ENCODE data around the gene LGMN. TPM values are rescaled to one million over a fixed set of nuclear protein-coding genes. Genes with fewer than 3 reads are reported as not detected.

Gene LGMN
- total RNA-seq, 1 donor from 2014 or later: 52.5 TPM

- no peaks in the 10 kb centered on the region for H3K27me3 Mint-ChIP-seq (ENCODE audit: low read depth)
- no peak overlapping the region for H3K27ac Mint-ChIP-seq
- no peaks in the 10 kb centered on the region for H3K9me3 Mint-ChIP-seq
- no peak for DNase-seq (ENCODE audit: low spot score in 2 of 2, unreplicated experiment in 2 of 2)
- H3K36me3 Mint-ChIP-seq: peaks cover 12% of the 10 kb centered on the region
- TF ChIP-seq, protein P1, sequence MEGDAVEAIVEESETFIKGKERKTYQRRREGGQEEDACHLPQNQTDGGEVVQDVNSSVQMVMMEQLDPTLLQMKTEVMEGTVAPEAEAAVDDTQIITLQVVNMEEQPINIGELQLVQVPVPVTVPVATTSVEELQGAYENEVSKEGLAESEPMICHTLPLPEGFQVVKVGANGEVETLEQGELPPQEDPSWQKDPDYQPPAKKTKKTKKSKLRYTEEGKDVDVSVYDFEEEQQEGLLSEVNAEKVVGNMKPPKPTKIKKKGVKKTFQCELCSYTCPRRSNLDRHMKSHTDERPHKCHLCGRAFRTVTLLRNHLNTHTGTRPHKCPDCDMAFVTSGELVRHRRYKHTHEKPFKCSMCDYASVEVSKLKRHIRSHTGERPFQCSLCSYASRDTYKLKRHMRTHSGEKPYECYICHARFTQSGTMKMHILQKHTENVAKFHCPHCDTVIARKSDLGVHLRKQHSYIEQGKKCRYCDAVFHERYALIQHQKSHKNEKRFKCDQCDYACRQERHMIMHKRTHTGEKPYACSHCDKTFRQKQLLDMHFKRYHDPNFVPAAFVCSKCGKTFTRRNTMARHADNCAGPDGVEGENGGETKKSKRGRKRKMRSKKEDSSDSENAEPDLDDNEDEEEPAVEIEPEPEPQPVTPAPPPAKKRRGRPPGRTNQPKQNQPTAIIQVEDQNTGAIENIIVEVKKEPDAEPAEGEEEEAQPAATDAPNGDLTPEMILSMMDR (IDR thresholded peaks at IDR 0.05; ENCODE audit: unreplicated experiment): no peak
- no peaks in the 10 kb centered on the region for H3K4me1 Mint-ChIP-seq
- H3K4me3 Mint-ChIP-seq: no peak overlapping the region
Observed at GRCh38 chr14:92659765-92660561, 88.5 kb downstream of the LGMN start.

DNA sequence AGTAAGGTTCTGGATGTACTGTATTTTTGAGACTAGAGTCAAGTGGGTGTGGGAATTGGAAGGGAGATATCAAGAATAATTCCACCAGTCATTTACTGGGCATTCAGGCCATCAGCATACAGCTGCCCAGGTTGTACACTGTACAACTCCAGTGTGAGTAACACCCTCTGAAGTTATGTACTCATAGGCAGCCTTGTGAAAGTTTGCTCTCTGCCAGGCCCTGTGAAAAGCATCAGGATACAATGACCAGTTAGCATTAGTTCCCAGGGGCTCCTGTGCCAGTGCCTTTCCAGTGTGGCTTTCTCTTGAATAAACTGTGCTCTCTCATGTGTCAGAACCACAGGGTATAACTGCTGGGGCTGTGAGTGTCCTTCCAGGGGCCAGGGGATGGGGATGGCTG, 89.7 kb downstream of the LGMN start:
- no peaks in the 10 kb centered on the region for H3K9me3 Mint-ChIP-seq
- H3K36me3 Mint-ChIP-seq: peaks cover 11% of the 10 kb centered on the region
- H3K4me3 Mint-ChIP-seq: no peak overlapping the region
- TF ChIP-seq, protein P1 (IDR thresholded peaks at IDR 0.05; ENCODE audit: unreplicated experiment): no peak
- no peaks in the 10 kb centered on the region for H3K4me1 Mint-ChIP-seq
- no peaks in the 10 kb centered on the region for H3K27me3 Mint-ChIP-seq (ENCODE audit: low read depth)
- DNase-seq (ENCODE audit: low spot score in 2 of 2, unreplicated experiment in 2 of 2): no peak
- no peak overlapping the region for H3K27ac Mint-ChIP-seq

GRCh38 chr14:92658160-92658559, 90.3 kb downstream of the LGMN start:
- H3K27ac Mint-ChIP-seq: no peak overlapping the region
- no peaks in the 10 kb centered on the region for H3K4me1 Mint-ChIP-seq
- H3K9me3 Mint-ChIP-seq: no peaks in the 10 kb centered on the region
- H3K36me3 Mint-ChIP-seq: peaks cover 11% of the 10 kb centered on the region
- no peaks in the 10 kb centered on the region for H3K27me3 Mint-ChIP-seq (ENCODE audit: low read depth)
- H3K4me3 Mint-ChIP-seq: no peak overlapping the region
- TF ChIP-seq, protein P1 (IDR thresholded peaks at IDR 0.05; ENCODE audit: unreplicated experiment): no peak
- no peak for DNase-seq (ENCODE audit: low spot score in 2 of 2, unreplicated experiment in 2 of 2)

GRCh38 chr14:92657457-92658142, 90.8 kb downstream of the LGMN start:
- Mint-ChIP-seq H3K36me3 (peaks cover 9% of the 10 kb centered on the region), H3K4me3 (no peak overlapping the region), H3K27ac (no peak overlapping the region), H3K27me3 (ENCODE audit: low read depth) (no peaks in the 10 kb centered on the region), H3K9me3 (no peaks in the 10 kb centered on the region), H3K4me1 (no peaks in the 10 kb centered on the region)
- TF ChIP-seq, protein P1 (IDR thresholded peaks at IDR 0.05; ENCODE audit: unreplicated experiment): no peak
- no peak for DNase-seq (ENCODE audit: low spot score in 2 of 2, unreplicated experiment in 2 of 2)

DNA sequence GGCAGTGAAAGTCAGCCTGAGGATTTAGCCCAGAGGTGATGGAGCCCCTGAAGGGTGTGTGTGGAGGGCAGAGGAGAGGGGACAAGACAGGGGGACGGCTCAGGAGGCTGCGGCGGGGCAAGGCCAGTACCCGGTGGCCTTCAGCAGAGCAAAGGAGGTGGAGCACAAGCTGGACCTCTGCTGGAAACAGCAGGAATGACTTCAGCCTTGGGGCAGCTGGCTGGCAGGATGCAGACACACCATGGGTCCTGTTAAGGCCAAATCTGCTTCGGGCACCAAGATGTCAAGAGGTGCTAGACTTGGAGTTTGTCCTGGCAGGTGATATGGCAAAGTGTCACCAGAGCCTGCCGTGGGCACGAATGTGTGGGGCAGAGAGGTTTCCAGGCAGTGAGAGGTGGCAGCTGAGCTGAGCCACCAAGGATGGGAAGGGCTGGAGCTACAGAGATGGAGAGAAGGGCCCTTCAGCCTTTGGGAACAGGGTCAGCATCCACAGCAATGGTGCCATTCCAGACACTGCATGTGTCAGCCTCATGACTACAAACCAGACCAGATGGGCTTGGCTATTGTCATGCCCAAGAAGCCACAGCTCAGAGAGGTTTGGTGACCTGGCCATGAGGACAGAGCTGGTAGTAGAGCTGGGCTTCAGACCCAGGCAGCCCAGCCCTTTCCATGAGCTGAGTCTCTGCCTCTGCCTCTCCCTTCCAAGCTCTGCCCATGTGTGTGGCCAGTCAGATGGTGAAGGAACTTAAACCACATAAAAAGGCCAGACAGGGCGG, 91.9 kb downstream of the LGMN start:
- H3K36me3 Mint-ChIP-seq: peaks cover 7% of the 10 kb centered on the region
- TF ChIP-seq, protein P1 (IDR thresholded peaks at IDR 0.05; ENCODE audit: unreplicated experiment): no peak
- no peak overlapping the region for H3K27ac Mint-ChIP-seq

More for the DNA sequence above, 91.9 kb downstream of the LGMN start:
- Mint-ChIP-seq H3K27me3 (ENCODE audit: low read depth) (no peaks in the 10 kb centered on the region), H3K4me3 (no peak overlapping the region), H3K4me1 (no peaks in the 10 kb centered on the region), H3K9me3 (no peaks in the 10 kb centered on the region)
- no peak for DNase-seq (ENCODE audit: low spot score in 2 of 2, unreplicated experiment in 2 of 2)

Data from mesothelial cell of epicardium (in vitro differentiated cells).